Measurements from ENCODE around the gene PTGER3. TPM values are rescaled to one million over a fixed set of nuclear protein-coding genes. Genes with fewer than 3 reads are reported as not detected.

Gene PTGER3
- total and polyA plus RNA-seq, 4 donors: 0.04 to 1.6 (median 0.26) TPM

DNA sequence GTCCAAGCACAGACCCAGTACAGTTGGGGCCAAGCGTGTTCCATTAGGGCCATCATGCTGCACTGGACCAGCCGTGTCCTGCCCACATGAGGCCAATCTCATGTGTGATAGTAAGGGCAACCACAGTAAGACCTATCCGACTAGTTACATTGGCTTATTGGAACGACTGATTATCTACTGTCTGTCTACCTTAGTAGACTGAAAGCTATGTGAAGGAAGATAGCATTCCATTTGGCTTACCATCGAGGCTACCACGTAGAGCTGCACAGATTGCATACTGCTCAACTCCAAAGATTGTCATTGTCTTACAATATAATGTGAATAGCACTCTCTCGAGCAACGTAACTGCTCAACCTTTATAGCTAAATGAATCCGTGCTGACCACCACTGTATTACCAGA, 10.6 kb downstream of the PTGER3 start (continued):
- no peak for TF ChIP-seq JUND (IDR thresholded peaks at IDR 0.05)
- TF ChIP-seq FOXA1 (IDR thresholded peaks at IDR 0.05): no peak

DNA sequence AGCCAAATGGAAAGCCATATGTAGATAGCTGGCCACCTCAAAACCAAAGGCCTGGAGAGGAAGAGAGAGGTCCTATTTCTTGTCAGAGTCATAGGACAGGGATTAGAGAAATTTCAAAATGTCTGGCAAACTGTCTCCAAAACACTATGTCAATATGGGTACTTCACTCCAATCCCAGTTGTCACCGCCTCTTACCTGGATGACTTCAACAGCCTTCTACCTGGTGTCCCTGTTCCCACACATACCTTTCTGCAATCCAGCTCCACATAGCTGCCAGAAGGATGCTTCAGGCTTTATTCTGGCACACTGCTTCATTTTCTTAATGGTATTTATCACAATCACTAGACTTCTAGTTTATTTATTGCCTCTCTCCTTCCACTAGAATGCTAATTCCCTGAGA, 14.5 kb downstream of the PTGER3 start:
- no peak overlapping the region for H3K9ac ChIP-seq (ENCODE audit: low read depth in 1 of 2, low read length in 2 of 2)
- 89% methylated on average over 1 of the region's 1 CpG for WGBS
- H3K27me3 ChIP-seq (ENCODE audit: control insufficient read depth in 4 of 4, insufficient read depth in 4 of 4, low read length in 3 of 4): peaks cover 0 to 12% (median 0%) of the 10 kb centered on the region in 4 donors
- no peaks in the 10 kb centered on the region for H3K36me3 ChIP-seq (ENCODE audit: control insufficient read depth in 4 of 4, insufficient read depth in 3 of 4, low read depth in 1 of 4, low read length in 3 of 4)
- no peak overlapping the region for H3K27ac ChIP-seq (ENCODE audit: low read depth in 1 of 2, low read length in 2 of 2)
- no peak for TF ChIP-seq FOXA1 (IDR thresholded peaks at IDR 0.05)
- TF ChIP-seq, protein P1, sequence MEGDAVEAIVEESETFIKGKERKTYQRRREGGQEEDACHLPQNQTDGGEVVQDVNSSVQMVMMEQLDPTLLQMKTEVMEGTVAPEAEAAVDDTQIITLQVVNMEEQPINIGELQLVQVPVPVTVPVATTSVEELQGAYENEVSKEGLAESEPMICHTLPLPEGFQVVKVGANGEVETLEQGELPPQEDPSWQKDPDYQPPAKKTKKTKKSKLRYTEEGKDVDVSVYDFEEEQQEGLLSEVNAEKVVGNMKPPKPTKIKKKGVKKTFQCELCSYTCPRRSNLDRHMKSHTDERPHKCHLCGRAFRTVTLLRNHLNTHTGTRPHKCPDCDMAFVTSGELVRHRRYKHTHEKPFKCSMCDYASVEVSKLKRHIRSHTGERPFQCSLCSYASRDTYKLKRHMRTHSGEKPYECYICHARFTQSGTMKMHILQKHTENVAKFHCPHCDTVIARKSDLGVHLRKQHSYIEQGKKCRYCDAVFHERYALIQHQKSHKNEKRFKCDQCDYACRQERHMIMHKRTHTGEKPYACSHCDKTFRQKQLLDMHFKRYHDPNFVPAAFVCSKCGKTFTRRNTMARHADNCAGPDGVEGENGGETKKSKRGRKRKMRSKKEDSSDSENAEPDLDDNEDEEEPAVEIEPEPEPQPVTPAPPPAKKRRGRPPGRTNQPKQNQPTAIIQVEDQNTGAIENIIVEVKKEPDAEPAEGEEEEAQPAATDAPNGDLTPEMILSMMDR (IDR thresholded peaks at IDR 0.05; ENCODE audit: low read depth, low read length, missing input control): no peak
- no peak for TF ChIP-seq RAD21 (IDR thresholded peaks at IDR 0.05)
- no peak for TF ChIP-seq GABPA (IDR thresholded peaks at IDR 0.05 in 1 of 2, conservative IDR thresholded peaks at IDR 0.05 in 1 of 2)
- TF ChIP-seq, protein P2, sequence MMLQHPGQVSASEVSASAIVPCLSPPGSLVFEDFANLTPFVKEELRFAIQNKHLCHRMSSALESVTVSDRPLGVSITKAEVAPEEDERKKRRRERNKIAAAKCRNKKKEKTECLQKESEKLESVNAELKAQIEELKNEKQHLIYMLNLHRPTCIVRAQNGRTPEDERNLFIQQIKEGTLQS (IDR thresholded peaks at IDR 0.05): no peak
- no peak for TF ChIP-seq FOXA2 (IDR thresholded peaks at IDR 0.05)
- no peak for TF ChIP-seq HNF4A (conservative IDR thresholded peaks at IDR 0.05)
- TF ChIP-seq TAF1 (conservative IDR thresholded peaks at IDR 0.05): no peak
- no peak for TF ChIP-seq RXRA (IDR thresholded peaks at IDR 0.05)
- TF ChIP-seq HNF4G (IDR thresholded peaks at IDR 0.05): no peak
- no peak for TF ChIP-seq NR2F2 (IDR thresholded peaks at IDR 0.05)
- no peak for TF ChIP-seq SP1 (IDR thresholded peaks at IDR 0.05)
- TF ChIP-seq, protein P3, sequence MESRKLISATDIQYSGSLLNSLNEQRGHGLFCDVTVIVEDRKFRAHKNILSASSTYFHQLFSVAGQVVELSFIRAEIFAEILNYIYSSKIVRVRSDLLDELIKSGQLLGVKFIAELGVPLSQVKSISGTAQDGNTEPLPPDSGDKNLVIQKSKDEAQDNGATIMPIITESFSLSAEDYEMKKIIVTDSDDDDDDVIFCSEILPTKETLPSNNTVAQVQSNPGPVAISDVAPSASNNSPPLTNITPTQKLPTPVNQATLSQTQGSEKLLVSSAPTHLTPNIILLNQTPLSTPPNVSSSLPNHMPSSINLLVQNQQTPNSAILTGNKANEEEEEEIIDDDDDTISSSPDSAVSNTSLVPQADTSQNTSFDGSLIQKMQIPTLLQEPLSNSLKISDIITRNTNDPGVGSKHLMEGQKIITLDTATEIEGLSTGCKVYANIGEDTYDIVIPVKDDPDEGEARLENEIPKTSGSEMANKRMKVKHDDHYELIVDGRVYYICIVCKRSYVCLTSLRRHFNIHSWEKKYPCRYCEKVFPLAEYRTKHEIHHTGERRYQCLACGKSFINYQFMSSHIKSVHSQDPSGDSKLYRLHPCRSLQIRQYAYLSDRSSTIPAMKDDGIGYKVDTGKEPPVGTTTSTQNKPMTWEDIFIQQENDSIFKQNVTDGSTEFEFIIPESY (IDR thresholded peaks at IDR 0.05): no peak
- TF ChIP-seq, protein P4, sequence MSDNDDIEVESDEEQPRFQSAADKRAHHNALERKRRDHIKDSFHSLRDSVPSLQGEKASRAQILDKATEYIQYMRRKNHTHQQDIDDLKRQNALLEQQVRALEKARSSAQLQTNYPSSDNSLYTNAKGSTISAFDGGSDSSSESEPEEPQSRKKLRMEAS (IDR thresholded peaks at IDR 0.05): no peak
- TF ChIP-seq, protein P5, sequence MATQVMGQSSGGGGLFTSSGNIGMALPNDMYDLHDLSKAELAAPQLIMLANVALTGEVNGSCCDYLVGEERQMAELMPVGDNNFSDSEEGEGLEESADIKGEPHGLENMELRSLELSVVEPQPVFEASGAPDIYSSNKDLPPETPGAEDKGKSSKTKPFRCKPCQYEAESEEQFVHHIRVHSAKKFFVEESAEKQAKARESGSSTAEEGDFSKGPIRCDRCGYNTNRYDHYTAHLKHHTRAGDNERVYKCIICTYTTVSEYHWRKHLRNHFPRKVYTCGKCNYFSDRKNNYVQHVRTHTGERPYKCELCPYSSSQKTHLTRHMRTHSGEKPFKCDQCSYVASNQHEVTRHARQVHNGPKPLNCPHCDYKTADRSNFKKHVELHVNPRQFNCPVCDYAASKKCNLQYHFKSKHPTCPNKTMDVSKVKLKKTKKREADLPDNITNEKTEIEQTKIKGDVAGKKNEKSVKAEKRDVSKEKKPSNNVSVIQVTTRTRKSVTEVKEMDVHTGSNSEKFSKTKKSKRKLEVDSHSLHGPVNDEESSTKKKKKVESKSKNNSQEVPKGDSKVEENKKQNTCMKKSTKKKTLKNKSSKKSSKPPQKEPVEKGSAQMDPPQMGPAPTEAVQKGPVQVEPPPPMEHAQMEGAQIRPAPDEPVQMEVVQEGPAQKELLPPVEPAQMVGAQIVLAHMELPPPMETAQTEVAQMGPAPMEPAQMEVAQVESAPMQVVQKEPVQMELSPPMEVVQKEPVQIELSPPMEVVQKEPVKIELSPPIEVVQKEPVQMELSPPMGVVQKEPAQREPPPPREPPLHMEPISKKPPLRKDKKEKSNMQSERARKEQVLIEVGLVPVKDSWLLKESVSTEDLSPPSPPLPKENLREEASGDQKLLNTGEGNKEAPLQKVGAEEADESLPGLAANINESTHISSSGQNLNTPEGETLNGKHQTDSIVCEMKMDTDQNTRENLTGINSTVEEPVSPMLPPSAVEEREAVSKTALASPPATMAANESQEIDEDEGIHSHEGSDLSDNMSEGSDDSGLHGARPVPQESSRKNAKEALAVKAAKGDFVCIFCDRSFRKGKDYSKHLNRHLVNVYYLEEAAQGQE (IDR thresholded peaks at IDR 0.05): no peak
- no peaks in the 10 kb centered on the region for H3K4me1 ChIP-seq (ENCODE audit: control insufficient read depth in 4 of 4, insufficient read depth in 4 of 4, low read length in 3 of 4)
- H3K9me3 ChIP-seq (ENCODE audit: control insufficient read depth in 4 of 4, low read length in 3 of 4): no peaks in the 10 kb centered on the region
- no peak overlapping the region for H3K4me3 ChIP-seq (ENCODE audit: low read depth in 1 of 3, low read length in 3 of 3)
- DNase-seq (ENCODE audit: low spot score): no peak

All from liver (tissue), 9 donors.